ENCODE results near the gene OXER1. TPM values are rescaled to one million over a fixed set of nuclear protein-coding genes. Genes with fewer than 3 reads are reported as not detected.
A peak's percentile ranks its signal among the peaks of the same experiment; 100 is the strongest.

Gene OXER1
- total RNA-seq, 6 donors from 2014 or later = 0.22 to 3.1 (median 1.3) TPM

DNA sequence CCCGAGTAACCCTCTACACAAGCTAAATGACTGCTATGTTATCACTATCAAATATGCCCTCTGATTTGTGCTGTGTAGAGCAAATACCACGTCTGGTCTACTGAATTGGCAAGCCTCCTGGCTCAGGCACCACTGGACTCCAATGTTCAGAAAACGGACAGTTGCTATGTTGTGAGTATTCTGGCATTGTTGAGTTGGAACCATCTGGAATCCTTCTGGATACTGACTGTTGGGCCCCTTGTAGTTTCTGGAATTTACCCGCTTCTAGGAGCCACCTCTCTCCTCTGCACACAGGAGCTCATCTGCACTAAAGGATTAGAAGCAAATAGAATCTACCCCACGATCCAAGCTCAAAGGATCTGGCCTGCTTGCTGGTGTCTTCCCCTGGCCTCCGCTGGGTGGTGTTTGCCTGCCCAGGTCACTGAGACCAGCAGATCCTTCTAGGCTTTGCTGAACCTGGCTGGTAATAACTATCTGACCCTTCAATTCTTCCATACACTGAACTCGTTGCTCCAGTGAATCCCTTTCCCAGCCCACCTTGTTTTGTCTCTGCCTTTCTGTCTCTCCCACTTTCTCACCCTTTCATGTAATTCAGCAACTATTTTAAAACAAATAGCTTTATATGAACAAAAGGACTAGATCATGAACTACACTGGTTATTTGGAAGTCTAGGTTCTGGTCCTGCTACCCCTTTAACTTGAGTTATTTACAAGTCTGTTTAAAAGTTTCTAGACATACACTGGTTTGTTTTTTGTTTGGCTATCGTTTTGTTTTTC is 30.5 kb upstream of the OXER1 start:
- no peak overlapping the region for H3K4me3 ChIP-seq
- ATAC-seq (ENCODE audit: low FRiP score in 2 of 2) = no peak
- no peaks in the 10 kb centered on the region for H3K27me3 ChIP-seq
- no peak for TF ChIP-seq POLR2A (IDR thresholded peaks at IDR 0.05)
- TF ChIP-seq EP300 (IDR thresholded peaks at IDR 0.05) = no peak
- TF ChIP-seq POLR2AphosphoS5 (IDR thresholded peaks at IDR 0.05) = no peak
- TF ChIP-seq, protein P1, sequence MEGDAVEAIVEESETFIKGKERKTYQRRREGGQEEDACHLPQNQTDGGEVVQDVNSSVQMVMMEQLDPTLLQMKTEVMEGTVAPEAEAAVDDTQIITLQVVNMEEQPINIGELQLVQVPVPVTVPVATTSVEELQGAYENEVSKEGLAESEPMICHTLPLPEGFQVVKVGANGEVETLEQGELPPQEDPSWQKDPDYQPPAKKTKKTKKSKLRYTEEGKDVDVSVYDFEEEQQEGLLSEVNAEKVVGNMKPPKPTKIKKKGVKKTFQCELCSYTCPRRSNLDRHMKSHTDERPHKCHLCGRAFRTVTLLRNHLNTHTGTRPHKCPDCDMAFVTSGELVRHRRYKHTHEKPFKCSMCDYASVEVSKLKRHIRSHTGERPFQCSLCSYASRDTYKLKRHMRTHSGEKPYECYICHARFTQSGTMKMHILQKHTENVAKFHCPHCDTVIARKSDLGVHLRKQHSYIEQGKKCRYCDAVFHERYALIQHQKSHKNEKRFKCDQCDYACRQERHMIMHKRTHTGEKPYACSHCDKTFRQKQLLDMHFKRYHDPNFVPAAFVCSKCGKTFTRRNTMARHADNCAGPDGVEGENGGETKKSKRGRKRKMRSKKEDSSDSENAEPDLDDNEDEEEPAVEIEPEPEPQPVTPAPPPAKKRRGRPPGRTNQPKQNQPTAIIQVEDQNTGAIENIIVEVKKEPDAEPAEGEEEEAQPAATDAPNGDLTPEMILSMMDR (IDR thresholded peaks at IDR 0.05) = no peak
- no peaks in the 10 kb centered on the region for H3K36me3 ChIP-seq
- 69 to 85% methylated on average over 8 of the region's 8 CpGs for WGBS, 2 donors
- no peak for DNase-seq
- H3K27ac ChIP-seq = peak overlapping the region in 2 of 4 donors; percentile 31 to 72
- no peaks in the 10 kb centered on the region for H3K9me3 ChIP-seq
- H3K4me1 ChIP-seq = peaks cover 9 to 20% (median 14%) of the 10 kb centered on the region in 4 donors

DNA sequence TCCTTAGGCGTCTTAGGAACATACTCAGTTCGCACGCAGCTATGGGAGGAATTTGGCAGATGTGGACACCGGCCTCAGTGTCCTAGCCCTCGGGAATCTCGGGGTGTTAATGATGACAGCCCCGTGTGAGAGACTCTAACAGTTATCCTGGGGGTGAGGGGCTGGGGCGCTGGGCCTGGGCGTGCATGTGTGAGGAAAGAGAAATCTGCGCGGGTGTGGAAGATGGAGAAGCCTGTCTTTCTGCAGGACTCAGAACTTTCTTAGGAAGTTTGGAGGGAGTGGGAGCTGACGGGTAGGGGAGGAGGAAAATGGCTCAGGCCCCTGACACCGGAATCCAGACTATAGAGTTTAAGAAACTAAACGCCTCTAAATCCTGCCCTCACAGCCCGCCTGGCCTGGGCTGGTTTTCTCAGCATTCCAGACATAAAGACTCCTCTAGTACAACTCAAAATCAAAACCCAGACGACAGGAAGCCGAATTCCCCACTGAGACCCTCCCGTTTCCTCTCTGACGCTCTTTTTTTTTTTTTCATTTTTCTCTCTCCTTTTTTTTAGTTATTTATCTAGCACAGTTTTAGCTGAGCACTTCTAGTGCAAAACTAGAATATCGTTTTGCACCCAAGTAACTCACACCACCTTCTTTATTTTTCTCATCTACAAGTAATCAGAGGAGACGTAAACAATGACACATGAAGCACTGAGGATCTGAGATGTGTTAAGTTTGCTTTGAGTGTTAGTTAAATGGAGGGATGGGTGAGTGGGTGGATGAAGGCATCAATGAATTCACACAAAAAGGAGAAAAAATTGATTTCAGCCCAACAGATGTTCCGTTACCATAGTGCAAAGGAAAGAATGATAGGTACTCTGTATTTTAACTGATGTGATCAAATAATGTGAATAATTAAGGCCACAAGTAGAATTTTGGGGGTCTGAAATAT is 29.7 kb upstream of the OXER1 start:
- DNase-seq = no peak
- peaks cover 9 to 20% (median 14%) of the 10 kb centered on the region in 4 donors for H3K4me1 ChIP-seq
- H3K4me3 ChIP-seq = peak overlapping the region in 3 of 4 donors; percentile 53 to 61 (median 53)
- ATAC-seq (ENCODE audit: low FRiP score in 2 of 2) = no peak
- no peaks in the 10 kb centered on the region for H3K27me3 ChIP-seq
- H3K27ac ChIP-seq = peak overlapping the region; percentile 68 to 87 (median 78)
- TF ChIP-seq POLR2AphosphoS5 (IDR thresholded peaks at IDR 0.05) = no peak
- TF ChIP-seq POLR2A (IDR thresholded peaks at IDR 0.05) = no peak
- no peak for TF ChIP-seq EP300 (IDR thresholded peaks at IDR 0.05)
- TF ChIP-seq, protein P1 (IDR thresholded peaks at IDR 0.05) = no peak
- no peaks in the 10 kb centered on the region for H3K36me3 ChIP-seq
- H3K9me3 ChIP-seq = no peaks in the 10 kb centered on the region
- WGBS, 2 donors = 48% methylated on average over 19 to 22 of the region's 22 CpGs

DNA sequence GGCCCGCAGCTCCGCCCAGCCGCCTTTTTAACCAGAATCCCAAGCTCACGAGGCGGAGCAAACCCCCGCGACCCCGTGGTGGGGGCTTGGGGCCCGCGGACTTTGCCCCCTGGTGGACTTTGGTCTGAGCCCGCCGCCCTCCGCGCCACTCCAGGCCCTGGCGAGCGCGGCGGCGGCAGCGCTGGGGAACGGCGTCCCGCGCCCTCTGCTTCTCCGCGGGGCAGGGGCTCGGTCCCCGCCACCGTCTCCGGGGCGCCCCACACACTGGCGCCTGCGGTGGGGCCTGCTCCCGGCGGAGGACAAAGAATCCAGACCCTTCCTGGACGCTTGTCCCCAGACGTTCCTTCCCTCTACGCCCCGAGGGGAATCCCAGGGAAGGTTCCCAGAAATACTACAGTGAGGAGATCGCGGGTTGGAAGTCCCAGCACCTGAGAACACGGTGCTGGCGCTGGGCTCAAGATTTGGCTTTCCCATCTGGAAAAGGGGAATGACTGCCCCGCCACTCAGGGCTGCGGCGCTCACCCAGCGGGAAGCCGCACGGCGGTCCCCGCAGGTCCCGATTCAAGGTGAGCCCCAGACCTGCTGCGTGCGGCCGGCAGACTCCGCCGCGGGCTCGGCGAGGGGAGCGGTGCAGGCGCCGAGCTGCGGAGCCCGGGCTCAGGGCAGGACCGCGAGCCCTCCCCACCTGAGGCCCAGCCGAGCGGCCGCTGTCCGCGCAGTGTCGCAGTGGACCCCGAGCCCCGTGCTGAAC is 28.8 kb upstream of the OXER1 start, which contains the start of gene HAAO:
TSS of gene HAAO (minus strand) at position 1 of the 751 bp plus-strand sequence. CDS start 47 bp downstream, outside the sequence.
- ATAC-seq (ENCODE audit: low FRiP score in 2 of 2) = peak in 1 of 2 donors; percentile 83
- Histone ChIP-seq H3K9me3 (no peaks in the 10 kb centered on the region), H3K4me3 (peak within 1 kb of the TSS; percentile 0 to 61 (median 53)), H3K36me3 (no peaks in the 10 kb centered on the region), H3K27me3 (no peaks in the 10 kb centered on the region), H3K4me1 (peaks cover 9 to 20% (median 14%) of the 10 kb centered on the region in 4 donors), H3K27ac (peak within 1 kb of the TSS; percentile 68 to 87 (median 78))
- TF ChIP-seq POLR2A (IDR thresholded peaks at IDR 0.05) (peak in 1 of 4 donors; percentile 24), EP300 (IDR thresholded peaks at IDR 0.05) (no peak), POLR2AphosphoS5 (IDR thresholded peaks at IDR 0.05) (peak in 1 of 2 donors; percentile 7)
- TF ChIP-seq, protein P1 (IDR thresholded peaks at IDR 0.05) = peak in 3 of 6 experiments; percentile 18 to 46 (median 44)
- DNase-seq = peak; percentile 39 to 92
- WGBS, 2 donors = 6% methylated on average over 38 of the region's 75 CpGs; no CpG with 5 or more reads in 1 of the 2 donors

DNA sequence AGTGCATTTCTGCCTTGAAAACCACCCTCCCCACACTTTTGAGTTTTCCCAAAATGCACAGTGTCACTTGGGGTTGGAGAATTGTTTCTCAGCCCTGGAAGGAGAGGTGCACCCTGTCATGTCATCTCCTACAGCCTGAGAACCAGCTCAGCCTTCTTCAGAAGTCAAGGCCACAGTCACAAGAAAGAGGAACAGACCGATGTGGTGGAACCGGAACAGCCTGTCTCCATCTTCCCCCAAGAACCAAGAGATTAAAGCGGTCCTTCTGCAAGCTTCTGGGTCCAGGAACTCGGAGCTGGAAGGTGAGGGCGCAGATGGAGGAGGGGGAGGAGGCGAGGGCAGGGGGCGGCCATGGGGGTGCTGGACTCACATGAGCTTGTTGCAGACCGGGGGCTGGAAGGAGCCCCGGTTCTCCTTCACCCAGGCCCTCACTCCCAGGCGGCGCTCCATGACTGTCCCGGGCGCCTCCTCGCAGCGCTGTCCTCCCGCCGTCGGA is 28.2 kb upstream of the OXER1 start:
- H3K9me3 ChIP-seq = no peaks in the 10 kb centered on the region
- WGBS, 2 donors = 13% methylated on average over 9 of the region's 18 CpGs; no CpG with 5 or more reads in 1 of the 2 donors
- peak overlapping the region; percentile 68 to 87 (median 78) for H3K27ac ChIP-seq
- H3K36me3 ChIP-seq = no peaks in the 10 kb centered on the region
- H3K27me3 ChIP-seq = no peaks in the 10 kb centered on the region
- DNase-seq = peak in 1 of 2 donors; percentile 48
- ATAC-seq (ENCODE audit: low FRiP score in 2 of 2) = peak; percentile 66 to 86
- peak overlapping the region; percentile 0 to 61 (median 53) for H3K4me3 ChIP-seq
- peaks cover 9 to 20% (median 14%) of the 10 kb centered on the region in 4 donors for H3K4me1 ChIP-seq
- peak in 1 of 4 donors; percentile 34 for TF ChIP-seq POLR2A (IDR thresholded peaks at IDR 0.05)
- no peak for TF ChIP-seq EP300 (IDR thresholded peaks at IDR 0.05)
